RPMI7951 (cell line): ENCODE results near the gene PAM. TPM values are rescaled to one million over a fixed set of nuclear protein-coding genes. Genes with fewer than 3 reads are reported as not detected.
A peak's percentile ranks its signal among the peaks of the same experiment; 100 is the strongest.

ENCODE experiments used
- DNase-seq: peaks from one replicate; pipeline ENCODE4 v3.0.0-alpha.2; 2012; ENCODE audit warnings: low read depth
- total RNA-seq: library from RNA; depleted of rRNA; stranded (reverse); fragments of >200 nt; shearing (Covaris generic); gene quantifications from 2 replicates; pipeline ENCODE4 v1.2.3, GENCODE V29; 2014; rRNA removed

The PAM gene
- 196 and 216 TPM in 2 replicates for total RNA-seq

GRCh38 chr5:102754767-102755431 lies at the start of gene PAM:
Gene PAM (plus strand): TSS chr5:102755305. CDS start chr5:102866196, 110,891 bp downstream.
- peak; percentile 76 for DNase-seq

DNA sequence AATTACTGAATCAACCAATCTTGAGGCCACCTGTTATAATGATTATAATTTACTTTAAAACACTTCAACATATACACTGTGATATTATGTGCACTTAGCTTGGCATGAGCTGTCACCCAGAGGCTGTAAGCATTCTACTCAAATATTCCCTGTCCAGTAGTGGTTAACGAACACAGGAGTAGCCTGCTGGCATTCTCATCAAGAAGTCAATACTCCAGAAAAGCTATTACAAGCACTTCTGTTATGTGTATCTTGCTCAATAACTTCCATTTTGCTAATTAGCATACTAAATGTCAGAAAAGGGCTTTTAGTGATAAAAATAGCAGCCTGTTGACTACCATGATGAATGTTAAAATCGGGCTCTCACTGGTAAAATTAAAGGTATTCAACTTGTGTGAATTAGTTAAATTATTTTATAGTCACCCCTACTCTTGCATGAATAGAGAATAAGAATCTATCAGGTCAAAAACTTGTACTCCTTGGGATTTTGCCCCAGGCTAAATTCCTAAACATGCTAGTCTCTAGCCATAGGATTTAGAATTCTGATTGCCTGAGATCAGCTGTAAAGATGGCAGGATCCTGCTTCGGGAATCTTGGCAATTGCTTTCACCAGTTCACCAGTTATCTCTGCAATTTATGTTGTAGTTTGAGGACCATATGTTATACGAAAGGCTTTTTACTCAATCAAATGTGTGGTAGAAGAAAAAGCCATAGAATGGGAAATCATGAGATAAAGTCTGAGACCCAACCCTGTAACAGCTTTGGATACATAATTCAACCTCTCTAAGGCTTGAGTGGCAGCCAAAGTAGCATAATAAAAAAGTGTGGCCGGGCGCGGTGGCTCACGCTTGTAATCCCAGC lies 43.4 kb upstream of the PAM start:
- DNase-seq: peak; percentile 62

- DNase-seq: no peak
Measured at GRCh38 chr5:102713278-102713677, 41.8 kb upstream of the PAM start.

DNA sequence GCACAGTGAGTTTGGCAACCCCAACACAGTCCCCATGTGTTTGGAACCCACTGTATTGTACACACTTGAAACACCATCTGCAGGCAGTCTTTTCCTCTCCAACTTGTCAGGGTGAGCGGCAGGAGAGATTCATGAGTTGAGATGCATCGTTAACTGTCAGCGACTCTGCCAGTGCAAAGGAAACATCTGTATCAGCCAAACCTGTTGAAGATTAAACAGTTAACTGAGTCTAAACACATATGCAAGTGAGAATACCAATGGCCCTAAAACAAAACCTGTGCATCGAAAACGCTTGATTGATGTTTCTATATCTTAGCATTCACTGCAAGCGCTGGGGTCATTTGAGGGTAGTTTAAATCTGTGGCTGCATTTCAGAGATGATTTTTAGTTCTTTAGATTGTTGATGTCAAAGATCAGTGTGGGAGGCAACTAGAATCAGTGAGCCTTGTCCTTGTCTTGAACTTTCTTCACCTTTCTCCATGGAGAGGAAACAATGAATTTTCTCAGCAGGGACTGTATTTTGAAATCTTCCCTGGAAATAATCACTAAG lies 41.3 kb upstream of the PAM start:
- DNase-seq: no peak

GRCh38 chr5:102715082-102715807 lies 39.9 kb upstream of the PAM start:
- peak; percentile 75 for DNase-seq

- no peak for DNase-seq
Measured at GRCh38 chr5:102716017-102716416, 39.1 kb upstream of the PAM start.

DNA sequence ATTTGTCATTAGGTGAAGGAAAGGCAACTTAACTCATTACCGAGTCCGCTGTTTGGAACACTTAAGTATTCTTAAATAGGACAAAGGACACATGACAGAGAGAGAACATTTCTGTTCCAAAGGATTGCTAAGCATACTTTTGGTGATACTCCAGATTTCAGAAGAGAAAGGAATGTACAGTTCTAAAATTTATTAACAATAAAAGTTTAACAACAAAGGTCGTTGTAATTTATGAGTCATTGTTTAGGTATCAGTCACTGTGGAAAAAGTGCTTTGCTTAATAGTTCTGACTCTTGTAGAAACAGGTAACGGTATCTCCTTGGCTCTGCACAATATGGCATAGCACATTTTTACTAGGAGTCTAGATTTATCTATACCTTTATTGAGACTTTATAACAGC lies 36.3 kb upstream of the PAM start:
- DNase-seq: no peak

DNA sequence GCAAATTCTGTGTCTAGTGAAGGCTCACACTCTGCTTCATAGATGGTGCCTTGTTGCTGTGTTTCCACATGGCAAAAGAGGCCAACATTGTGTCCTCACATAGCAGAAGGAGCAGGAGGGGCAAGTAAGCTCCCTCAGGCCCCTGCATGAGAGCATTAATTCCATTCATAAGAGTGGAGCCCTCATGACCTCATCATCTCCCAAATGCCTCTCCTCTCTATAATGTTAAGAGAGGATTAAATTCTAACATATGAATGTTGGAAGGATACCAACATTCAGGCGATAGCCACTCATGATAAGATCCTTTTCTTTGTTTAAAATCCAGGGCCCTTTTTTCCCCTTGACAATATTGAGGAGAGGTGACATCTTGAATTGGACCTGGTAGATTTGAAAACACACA lies 35.2 kb upstream of the PAM start:
- no peak for DNase-seq

DNA sequence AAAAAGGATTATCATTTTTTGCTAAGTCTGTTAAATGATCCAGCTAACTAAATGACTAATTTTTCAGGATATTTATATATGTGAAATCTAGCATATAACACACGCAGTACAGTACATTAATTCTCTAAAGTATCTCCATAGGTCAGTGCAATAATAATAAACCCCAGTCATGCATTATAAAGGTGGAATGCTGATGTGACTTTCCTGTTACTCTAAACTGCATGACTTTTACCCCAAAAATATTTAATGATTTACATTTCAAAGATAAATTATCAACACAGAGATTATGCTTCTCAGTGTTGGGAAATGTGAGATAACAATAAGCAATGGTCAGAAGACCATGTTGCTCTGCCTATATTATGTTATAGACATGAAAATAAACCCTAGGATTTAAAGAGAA lies 34.1 kb upstream of the PAM start:
- no peak for DNase-seq

- DNase-seq: peak; percentile 55
Measured at GRCh38 chr5:102722931-102723330, 32.2 kb upstream of the PAM start.

- DNase-seq: no peak
Measured at GRCh38 chr5:102731693-102732092, 23.4 kb upstream of the PAM start.

GRCh38 chr5:102733534-102733933 lies 21.6 kb upstream of the PAM start:
- DNase-seq: no peak

DNA sequence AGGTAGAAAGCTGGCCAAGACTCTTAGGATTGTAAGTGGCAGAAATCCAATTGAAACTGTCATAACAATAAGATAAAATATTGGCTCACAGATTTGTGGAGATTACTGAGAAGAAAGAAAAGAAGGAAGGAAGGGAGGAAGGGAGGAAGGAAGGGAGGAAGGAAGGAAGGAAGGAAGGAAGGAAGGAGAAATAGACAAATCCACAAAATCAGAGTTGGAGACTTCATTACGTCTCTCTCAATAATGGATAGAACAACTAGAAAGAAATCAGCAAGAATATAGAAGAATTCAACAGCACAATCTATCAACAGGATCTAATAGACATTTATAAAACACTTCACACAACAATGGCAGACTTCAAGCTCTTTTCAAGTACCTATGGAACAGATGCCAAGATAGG lies 17.9 kb upstream of the PAM start:
- DNase-seq: no peak

- DNase-seq: no peak
Measured at GRCh38 chr5:102737805-102738469, 17.2 kb upstream of the PAM start.

DNA sequence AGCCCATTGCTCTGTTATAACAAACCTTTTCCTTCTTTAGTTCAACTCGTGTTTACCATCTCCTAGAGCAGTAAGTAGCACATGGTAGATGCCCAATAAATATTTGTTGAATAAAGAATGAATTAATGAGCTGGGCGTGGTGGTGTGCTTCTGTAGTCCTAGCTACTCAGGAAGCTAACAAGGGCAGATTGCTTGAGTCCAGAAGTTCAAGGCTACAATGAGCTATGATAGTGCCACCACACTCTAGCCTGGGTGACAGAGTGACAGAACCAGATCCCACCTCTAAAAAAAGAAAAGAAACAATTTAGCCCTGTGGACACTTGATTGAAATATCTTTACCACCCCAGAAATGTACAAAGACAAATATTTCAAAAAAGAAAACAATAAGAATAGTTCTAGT lies 14.6 kb upstream of the PAM start:
- DNase-seq: no peak

GRCh38 chr5:102742215-102742614 lies 12.9 kb upstream of the PAM start:
- no peak for DNase-seq

GRCh38 chr5:102743900-102744299 lies 11.2 kb upstream of the PAM start:
- no peak for DNase-seq

- DNase-seq: no peak
Measured at GRCh38 chr5:102747386-102748166, 7.5 kb upstream of the PAM start.

DNA sequence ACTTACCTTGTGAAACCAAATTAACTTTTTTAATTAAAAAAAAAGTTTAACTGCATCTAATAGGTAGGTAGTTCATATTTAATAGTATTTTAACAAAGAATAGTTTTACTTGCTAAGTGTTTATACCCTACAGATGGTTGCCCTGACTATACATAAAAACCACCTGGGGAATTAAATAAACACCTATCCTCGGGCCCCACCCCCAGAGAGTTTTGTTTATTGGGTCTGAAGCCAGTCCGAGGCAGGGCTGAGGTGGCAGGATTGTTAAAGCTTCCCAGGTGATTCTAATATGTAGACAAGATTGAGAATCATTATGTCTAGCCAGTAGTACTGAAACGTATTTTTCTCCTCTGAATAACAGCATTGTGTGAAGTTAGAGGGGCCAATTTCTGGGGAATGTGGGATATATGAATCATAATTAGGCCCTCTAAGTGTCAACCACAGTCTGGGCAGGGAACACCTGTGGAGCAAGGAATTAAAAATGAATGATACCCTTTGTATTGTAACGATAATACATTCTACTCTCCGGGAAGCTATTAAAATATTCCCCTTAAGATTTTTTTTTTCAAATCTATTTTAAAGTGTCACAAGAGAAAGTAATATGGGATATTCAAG lies 5.6 kb upstream of the PAM start:
- no peak for DNase-seq

- no peak for DNase-seq
Measured at GRCh38 chr5:102750151-102750834, 4.8 kb upstream of the PAM start.
